ENCODE results near the gene FAHD1.

Gene FAHD1

DNA sequence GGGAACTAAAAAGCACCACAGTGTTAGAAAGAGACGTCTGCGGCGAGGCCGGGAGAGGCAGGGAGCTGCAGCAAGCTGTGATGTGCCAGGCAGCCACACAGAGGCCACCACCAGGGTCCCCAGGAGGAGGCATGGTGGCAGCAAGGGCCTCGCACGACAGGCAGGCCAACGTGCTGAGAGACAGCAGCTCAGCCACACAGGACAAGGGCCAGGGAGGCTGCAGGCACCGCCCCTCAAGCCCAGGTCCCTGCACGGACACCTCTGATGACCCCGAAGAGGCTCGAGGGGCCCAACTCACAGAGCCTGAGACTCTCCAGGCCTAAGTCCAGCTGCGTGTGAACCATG, 6.1 kb upstream of the FAHD1 start (continued):
- no peak for TF ChIP-seq ZNF560 (tag by site-specific recombination; IDR thresholded peaks at IDR 0.05; ENCODE audit: borderline replicate concordance)
- no peak for TF ChIP-seq ZNF624 (tag by site-specific recombination; IDR thresholded peaks at IDR 0.05)
- no peak for TF ChIP-seq ZNF600 (tag by site-specific recombination; IDR thresholded peaks at IDR 0.05)
- TF ChIP-seq ZNF621 (tag by site-specific recombination; IDR thresholded peaks at IDR 0.05) = no peak
- TF ChIP-seq ZNF239 (tag by site-specific recombination; IDR thresholded peaks at IDR 0.05) = no peak
- TF ChIP-seq ZNF423 (tag by site-specific recombination; IDR thresholded peaks at IDR 0.05) = no peak
- TF ChIP-seq AEBP2 (tag by site-specific recombination; IDR thresholded peaks at IDR 0.05; ENCODE audit: borderline replicate concordance) = no peak
- no peak for TF ChIP-seq ZNF292 (tag by site-specific recombination; IDR thresholded peaks at IDR 0.05; ENCODE audit: borderline replicate concordance, low read depth)
- TF ChIP-seq ZNF670 (tag by site-specific recombination; IDR thresholded peaks at IDR 0.05; ENCODE audit: low read depth) = no peak
- TF ChIP-seq, protein P1, sequence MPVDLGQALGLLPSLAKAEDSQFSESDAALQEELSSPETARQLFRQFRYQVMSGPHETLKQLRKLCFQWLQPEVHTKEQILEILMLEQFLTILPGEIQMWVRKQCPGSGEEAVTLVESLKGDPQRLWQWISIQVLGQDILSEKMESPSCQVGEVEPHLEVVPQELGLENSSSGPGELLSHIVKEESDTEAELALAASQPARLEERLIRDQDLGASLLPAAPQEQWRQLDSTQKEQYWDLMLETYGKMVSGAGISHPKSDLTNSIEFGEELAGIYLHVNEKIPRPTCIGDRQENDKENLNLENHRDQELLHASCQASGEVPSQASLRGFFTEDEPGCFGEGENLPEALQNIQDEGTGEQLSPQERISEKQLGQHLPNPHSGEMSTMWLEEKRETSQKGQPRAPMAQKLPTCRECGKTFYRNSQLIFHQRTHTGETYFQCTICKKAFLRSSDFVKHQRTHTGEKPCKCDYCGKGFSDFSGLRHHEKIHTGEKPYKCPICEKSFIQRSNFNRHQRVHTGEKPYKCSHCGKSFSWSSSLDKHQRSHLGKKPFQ (tag by site-specific recombination; IDR thresholded peaks at IDR 0.05) = no peak
- no peak for TF ChIP-seq HOXC10 (CRISPR knock-in tag; IDR thresholded peaks at IDR 0.05)

DNA sequence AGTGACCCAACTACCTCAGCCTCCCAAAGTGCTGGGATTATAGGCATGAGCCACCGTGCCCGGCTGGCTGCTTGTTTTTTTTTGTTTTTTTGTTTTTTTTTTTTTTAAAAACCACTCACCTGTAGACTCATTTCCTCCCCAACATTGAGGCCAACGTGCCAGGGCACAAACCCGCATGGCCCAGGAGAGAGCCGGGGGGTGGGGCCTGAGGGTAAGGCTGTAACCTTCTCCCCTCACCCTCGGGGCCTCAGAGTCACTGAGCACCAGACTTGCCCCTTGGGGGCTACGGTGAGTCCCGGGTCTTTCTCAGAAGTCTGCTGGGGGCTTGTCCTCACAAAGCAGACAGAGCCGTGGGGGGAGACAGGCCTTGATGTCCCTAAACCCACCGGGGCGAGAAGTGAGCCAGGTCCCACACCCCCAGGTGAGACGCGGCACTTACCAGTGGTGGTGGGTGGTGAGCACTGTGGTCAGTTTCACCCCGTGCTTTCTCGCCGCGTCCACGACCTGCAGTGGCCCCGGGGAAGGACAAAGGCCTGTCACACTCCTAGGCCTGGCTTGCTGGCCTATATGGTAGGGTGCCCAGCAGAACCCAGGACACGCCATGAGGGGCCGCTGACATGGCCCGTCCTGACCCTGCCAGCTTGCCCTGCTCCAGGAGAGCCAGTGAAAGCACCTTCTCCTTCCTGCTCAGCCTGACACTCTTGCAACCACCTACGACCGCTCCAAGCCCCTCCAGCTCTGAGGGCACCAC, 5.0 kb upstream of the FAHD1 start:
- peaks cover 0 to 51% of the 10 kb centered on the region in 2 experiments; a peak in 2 of 3 replicates for H3K36me3 ChIP-seq (ENCODE audit: control insufficient read depth in 2 of 2, insufficient read depth in 1 of 2, low read length in 2 of 2)
- no peak overlapping the region for H3K27ac ChIP-seq (ENCODE audit: extremely low read depth, low read depth, low read length)
- ChIA-PET POLR2A (no interaction called here), CTCF (no interaction called here)
- H3K4me3 ChIP-seq (ENCODE audit: low read depth, low read length) = no peak overlapping the region
- TF ChIP-seq, protein P2, sequence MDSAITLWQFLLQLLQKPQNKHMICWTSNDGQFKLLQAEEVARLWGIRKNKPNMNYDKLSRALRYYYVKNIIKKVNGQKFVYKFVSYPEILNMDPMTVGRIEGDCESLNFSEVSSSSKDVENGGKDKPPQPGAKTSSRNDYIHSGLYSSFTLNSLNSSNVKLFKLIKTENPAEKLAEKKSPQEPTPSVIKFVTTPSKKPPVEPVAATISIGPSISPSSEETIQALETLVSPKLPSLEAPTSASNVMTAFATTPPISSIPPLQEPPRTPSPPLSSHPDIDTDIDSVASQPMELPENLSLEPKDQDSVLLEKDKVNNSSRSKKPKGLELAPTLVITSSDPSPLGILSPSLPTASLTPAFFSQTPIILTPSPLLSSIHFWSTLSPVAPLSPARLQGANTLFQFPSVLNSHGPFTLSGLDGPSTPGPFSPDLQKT (IDR thresholded peaks at IDR 0.05; ENCODE audit: borderline replicate concordance, low read depth, low read length) = no peak
- TF ChIP-seq ZNF394 (tag by site-specific recombination; IDR thresholded peaks at IDR 0.05; ENCODE audit: borderline replicate concordance) = no peak
- no peak for TF ChIP-seq KLF8 (tag by site-specific recombination; IDR thresholded peaks at IDR 0.05)
- no peak for TF ChIP-seq ZNF366 (tag by site-specific recombination; conservative IDR thresholded peaks at IDR 0.05)
- TF ChIP-seq, protein P3, sequence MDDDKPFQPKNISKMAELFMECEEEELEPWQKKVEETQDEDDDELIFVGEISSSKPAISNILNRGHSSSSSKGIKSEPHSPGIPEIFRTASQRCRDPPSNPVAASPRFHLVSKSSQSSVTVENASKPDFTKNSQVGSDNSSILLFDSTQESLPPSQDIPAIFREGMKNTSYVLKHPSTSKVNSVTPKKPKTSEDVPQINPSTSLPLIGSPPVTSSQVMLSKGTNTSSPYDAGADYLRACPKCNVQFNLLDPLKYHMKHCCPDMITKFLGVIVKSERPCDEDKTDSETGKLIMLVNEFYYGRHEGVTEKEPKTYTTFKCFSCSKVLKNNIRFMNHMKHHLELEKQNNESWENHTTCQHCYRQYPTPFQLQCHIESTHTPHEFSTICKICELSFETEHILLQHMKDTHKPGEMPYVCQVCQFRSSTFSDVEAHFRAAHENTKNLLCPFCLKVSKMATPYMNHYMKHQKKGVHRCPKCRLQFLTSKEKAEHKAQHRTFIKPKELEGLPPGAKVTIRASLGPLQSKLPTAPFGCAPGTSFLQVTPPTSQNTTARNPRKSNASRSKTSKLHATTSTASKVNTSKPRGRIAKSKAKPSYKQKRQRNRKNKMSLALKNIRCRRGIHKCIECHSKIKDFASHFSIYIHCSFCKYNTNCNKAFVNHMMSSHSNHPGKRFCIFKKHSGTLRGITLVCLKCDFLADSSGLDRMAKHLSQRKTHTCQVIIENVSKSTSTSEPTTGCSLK (tag by site-specific recombination; IDR thresholded peaks at IDR 0.05) = no peak
- no peak for TF ChIP-seq HOXD13 (CRISPR knock-in tag; IDR thresholded peaks at IDR 0.05; ENCODE audit: borderline replicate concordance)
- TF ChIP-seq ZBTB20 (tag by site-specific recombination; IDR thresholded peaks at IDR 0.05) = no peak
- no peak for TF ChIP-seq ZNF133 (tag by site-specific recombination; IDR thresholded peaks at IDR 0.05)
- TF ChIP-seq, protein P4, sequence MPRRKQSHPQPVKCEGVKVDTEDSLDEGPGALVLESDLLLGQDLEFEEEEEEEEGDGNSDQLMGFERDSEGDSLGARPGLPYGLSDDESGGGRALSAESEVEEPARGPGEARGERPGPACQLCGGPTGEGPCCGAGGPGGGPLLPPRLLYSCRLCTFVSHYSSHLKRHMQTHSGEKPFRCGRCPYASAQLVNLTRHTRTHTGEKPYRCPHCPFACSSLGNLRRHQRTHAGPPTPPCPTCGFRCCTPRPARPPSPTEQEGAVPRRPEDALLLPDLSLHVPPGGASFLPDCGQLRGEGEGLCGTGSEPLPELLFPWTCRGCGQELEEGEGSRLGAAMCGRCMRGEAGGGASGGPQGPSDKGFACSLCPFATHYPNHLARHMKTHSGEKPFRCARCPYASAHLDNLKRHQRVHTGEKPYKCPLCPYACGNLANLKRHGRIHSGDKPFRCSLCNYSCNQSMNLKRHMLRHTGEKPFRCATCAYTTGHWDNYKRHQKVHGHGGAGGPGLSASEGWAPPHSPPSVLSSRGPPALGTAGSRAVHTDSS (tag by site-specific recombination; IDR thresholded peaks at IDR 0.05) = no peak
- TF ChIP-seq WT1 (tag by site-specific recombination; IDR thresholded peaks at IDR 0.05) = no peak
- TF ChIP-seq ZNF112 (tag by site-specific recombination; IDR thresholded peaks at IDR 0.05) = no peak
- TF ChIP-seq, protein P5, sequence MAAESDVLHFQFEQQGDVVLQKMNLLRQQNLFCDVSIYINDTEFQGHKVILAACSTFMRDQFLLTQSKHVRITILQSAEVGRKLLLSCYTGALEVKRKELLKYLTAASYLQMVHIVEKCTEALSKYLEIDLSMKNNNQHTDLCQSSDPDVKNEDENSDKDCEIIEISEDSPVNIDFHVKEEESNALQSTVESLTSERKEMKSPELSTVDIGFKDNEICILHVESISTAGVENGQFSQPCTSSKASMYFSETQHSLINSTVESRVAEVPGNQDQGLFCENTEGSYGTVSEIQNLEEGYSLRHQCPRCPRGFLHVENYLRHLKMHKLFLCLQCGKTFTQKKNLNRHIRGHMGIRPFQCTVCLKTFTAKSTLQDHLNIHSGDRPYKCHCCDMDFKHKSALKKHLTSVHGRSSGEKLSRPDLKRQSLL (tag by site-specific recombination; IDR thresholded peaks at IDR 0.05) = no peak
- no peak for TF ChIP-seq ZNF837 (tag by site-specific recombination; IDR thresholded peaks at IDR 0.05)
- TF ChIP-seq ZNF23 (tag by site-specific recombination; IDR thresholded peaks at IDR 0.05; ENCODE audit: borderline replicate concordance) = no peak
- no peak for TF ChIP-seq ZNF2 (tag by site-specific recombination; IDR thresholded peaks at IDR 0.05)
- no peaks in the 10 kb centered on the region for H3K4me1 ChIP-seq (ENCODE audit: control insufficient read depth, insufficient read depth, low read length)
- no peaks in the 10 kb centered on the region for H3K9me3 ChIP-seq (ENCODE audit: control insufficient read depth, insufficient read depth, low read depth, low read length)
